Anterior cingulate cortex (tissue), 58 donors: ENCODE measurements around the gene PTPN7.
"Not testable (repeated sequence)": the region's sequence is repeated elsewhere in the genome, so short reads cannot be mapped to it uniquely, and the experiment has no call there.

Source experiments
- DNase-seq, 58 donors: peaks; one replicate each; lab custom pipeline; 2025; lab: John Stamatoyannopoulos, UW

Gene PTPN7

GRCh38 chr1:202189918-202190715, 29.7 kb upstream of the PTPN7 start:
- DNase-seq: no peak

GRCh38 chr1:202189001-202189790, 28.8 kb upstream of the PTPN7 start:
- peak in 53 of 58 donors; percentile 2 to 86 (median 27) for DNase-seq

GRCh38 chr1:202187697-202188407, 27.4 kb upstream of the PTPN7 start:
- DNase-seq: no peak

GRCh38 chr1:202187041-202187671, 26.8 kb upstream of the PTPN7 start:
- peak in 1 of 58 donors; percentile 15 for DNase-seq

- no peak for DNase-seq
Observed at GRCh38 chr1:202186327-202186726, 25.9 kb upstream of the PTPN7 start.

- peak in 55 of 58 donors; percentile 8 to 87 (median 53) for DNase-seq
Observed at GRCh38 chr1:202184750-202185460, 24.5 kb upstream of the PTPN7 start.

- DNase-seq: no peak
Observed at GRCh38 chr1:202182040-202182877, 21.9 kb upstream of the PTPN7 start.

GRCh38 chr1:202181586-202181985, 21.2 kb upstream of the PTPN7 start:
- no peak for DNase-seq

GRCh38 chr1:202180751-202181139, 20.3 kb upstream of the PTPN7 start:
- DNase-seq: not testable (repeated sequence)

GRCh38 chr1:202179828-202180750, 19.7 kb upstream of the PTPN7 start:
- no peak for DNase-seq

GRCh38 chr1:202176949-202177927, 16.8 kb upstream of the PTPN7 start:
- DNase-seq: no peak

GRCh38 chr1:202173993-202174392, 13.6 kb upstream of the PTPN7 start:
- DNase-seq: no peak

- no peak for DNase-seq
Observed at GRCh38 chr1:202172015-202172355, 11.6 kb upstream of the PTPN7 start.

GRCh38 chr1:202171292-202172014, 11.1 kb upstream of the PTPN7 start:
- DNase-seq: no peak

GRCh38 chr1:202170726-202171125, 10.3 kb upstream of the PTPN7 start:
- DNase-seq: no peak

- no peak for DNase-seq
Observed at GRCh38 chr1:202168861-202169260, 8.5 kb upstream of the PTPN7 start.
